CD4-positive, alpha-beta T cell treated with Interleukin-6 at 100 ng/mL for 8 hours (primary cell): Measurements from ENCODE around the gene PCDHB7.
"Not testable (repeated sequence)": the region's sequence is repeated elsewhere in the genome, so short reads cannot be mapped to it uniquely, and the experiment has no call there.

ENCODE experiments used
- DNase-seq: peaks from one replicate; pipeline ENCODE4 v3.0.0-alpha.2; 2020; ENCODE audit warnings: mixed read lengths, low spot score

Gene PCDHB7

GRCh38 chr5:141172381-141173204 lies at the start of gene PCDHB7:
PCDHB7 (plus strand) TSS chr5:141172644; CDS start chr5:141172836, 192 bp downstream.
- DNase-seq = no peak

- DNase-seq = not testable (repeated sequence)
Measured at GRCh38 chr5:141123396-141124135, 48.9 kb upstream of the PCDHB7 start.

- no peak for DNase-seq
Measured at GRCh38 chr5:141127305-141127704, 45.1 kb upstream of the PCDHB7 start.

- DNase-seq = no peak
Measured at GRCh38 chr5:141135030-141135717, 37.3 kb upstream of the PCDHB7 start, which contains the start of gene PCDHB5. PCDHB5 (plus strand) TSS chr5:141135206; CDS start chr5:141135435, 229 bp downstream.

GRCh38 chr5:141135718-141136266 lies 36.7 kb upstream of the PCDHB7 start:
- no peak for DNase-seq

- not testable (repeated sequence) for DNase-seq
Measured at GRCh38 chr5:141137346-141137745, 35.1 kb upstream of the PCDHB7 start.

- no peak for DNase-seq
Measured at GRCh38 chr5:141149812-141150211, 22.6 kb upstream of the PCDHB7 start, which contains the start of gene PCDHB6. PCDHB6 (plus strand) TSS chr5:141150057; CDS start chr5:141150258, 201 bp downstream.

GRCh38 chr5:141150224-141150992 lies 22.0 kb upstream of the PCDHB7 start:
- no peak for DNase-seq

GRCh38 chr5:141150993-141151325 lies 21.5 kb upstream of the PCDHB7 start:
- DNase-seq = no peak

- not testable (repeated sequence) for DNase-seq
Measured at GRCh38 chr5:141151632-141152031, 20.8 kb upstream of the PCDHB7 start.

- DNase-seq = not testable (repeated sequence)
Measured at GRCh38 chr5:141152096-141152495, 20.3 kb upstream of the PCDHB7 start.

- no peak for DNase-seq
Measured at GRCh38 chr5:141155540-141156374, 16.7 kb upstream of the PCDHB7 start.

GRCh38 chr5:141157356-141157755 lies 15.1 kb upstream of the PCDHB7 start:
- not testable (repeated sequence) for DNase-seq

GRCh38 chr5:141157901-141158300 lies 14.5 kb upstream of the PCDHB7 start:
- DNase-seq = not testable (repeated sequence)

GRCh38 chr5:141174291-141175104 lies 2.1 kb downstream of the PCDHB7 start:
- not testable (repeated sequence) for DNase-seq

GRCh38 chr5:141175933-141176332 lies 3.5 kb downstream of the PCDHB7 start:
- no peak for DNase-seq

- not testable (repeated sequence) for DNase-seq
Measured at GRCh38 chr5:141177577-141178191, 5.2 kb downstream of the PCDHB7 start, which contains the start of gene PCDHB8. PCDHB8 (plus strand) TSS chr5:141177790; CDS start chr5:141178035, 245 bp downstream.

- not testable (repeated sequence) for DNase-seq
Measured at GRCh38 chr5:141179371-141179770, 6.9 kb downstream of the PCDHB7 start.

GRCh38 chr5:141179876-141180275 lies 7.4 kb downstream of the PCDHB7 start:
- DNase-seq = not testable (repeated sequence)
